AG09309 (cell line): Measurements from ENCODE around the gene ZNF385B.

Source experiments
- DNase-seq: peaks from one replicate; pipeline ENCODE4 v3.0.0-alpha.2; 2010; ENCODE audit warnings: low read depth
- H3K4me3 ChIP-seq: 2 replicates; pipeline ENCODE4 v1.5.1; 2011; ENCODE audit warnings: mild to moderate bottlenecking, low read depth, low read length, moderate library complexity; ENCODE audit not compliant: control insufficient read depth
- CTCF ChIP-seq: IDR thresholded peaks from 2 replicates; pipeline ENCODE4 v1.5.1; 2011; ENCODE audit warnings: mild to moderate bottlenecking, low read depth, low read length, inconsistent platforms; ENCODE audit not compliant: insufficient read depth, control insufficient read depth; ENCODE audit errors: missing control alignments

Gene ZNF385B

GRCh38 chr2:179724403-179724802 lies 137.0 kb downstream of the ZNF385B start:
- TF ChIP-seq CTCF, result no peak
- H3K4me3 ChIP-seq, result no peak overlapping the region
- no peak for DNase-seq

- no peak overlapping the region for H3K4me3 ChIP-seq
- TF ChIP-seq CTCF, result no peak
- no peak for DNase-seq
These were observed 141.1 kb downstream of the ZNF385B start for GRCh38 chr2:179720173-179720772.

- no peak for DNase-seq
- no peak for TF ChIP-seq CTCF
- H3K4me3 ChIP-seq, result no peak overlapping the region
These were observed 145.5 kb downstream of the ZNF385B start for GRCh38 chr2:179715871-179716270.

GRCh38 chr2:179715196-179715595 lies 146.2 kb downstream of the ZNF385B start:
- no peak for TF ChIP-seq CTCF
- no peak for DNase-seq
- no peak overlapping the region for H3K4me3 ChIP-seq

- DNase-seq, result no peak
- no peak for TF ChIP-seq CTCF
- H3K4me3 ChIP-seq, result no peak overlapping the region
These were observed 148.6 kb downstream of the ZNF385B start for GRCh38 chr2:179712825-179713224.

- no peak for DNase-seq
- TF ChIP-seq CTCF, result no peak
These were observed 150.0 kb downstream of the ZNF385B start for GRCh38 chr2:179711375-179711774.

GRCh38 chr2:179703702-179704101 lies 157.7 kb downstream of the ZNF385B start:
- DNase-seq, result no peak
- no peak for TF ChIP-seq CTCF
- H3K4me3 ChIP-seq, result no peak overlapping the region

More at GRCh38 chr2:179711375-179711774, 150.0 kb downstream of the ZNF385B start:
- no peak overlapping the region for H3K4me3 ChIP-seq
